HEK293 (cell line): ENCODE results near the gene ADAM19.

Source experiments
- CTCF ChIA-PET: fragments of 350-600 bp; formaldehyde crosslinking; extraction: SDS; loops from one replicate; lab custom pipeline; 2021; ENCODE audit warnings: antibody characterized with exemption; lab: Yijun Ruan, JAX
- POLR2A ChIA-PET: fragments of 300-600 bp; formaldehyde crosslinking; extraction: SDS; loops from one replicate; lab custom pipeline; 2020; ENCODE audit warnings: antibody characterized with exemption, inconsistent platforms; lab: Yijun Ruan, JAX
- H3K27ac ChIP-seq: fragments of 200-500 bp; sonication (Bioruptor generic); 2 replicates; pipeline ENCODE4 v1.5.1; 2014; ENCODE audit warnings: low read depth, low read length, control low read depth, inconsistent platforms; ENCODE audit errors: extremely low read depth
- H3K36me3 ChIP-seq, 2 experiments: fragments of 200-500 bp in 1 of 2; sonication (Bioruptor generic) in 1 of 2; 1 replicate in 1 of 2; 2 replicates in 1 of 2; pipeline ENCODE4 v1.5.1; 2014 to 2017; ENCODE audit warnings: inconsistent platforms in 2 of 2, low read length in 2 of 2; ENCODE audit not compliant: control insufficient read depth in 2 of 2, insufficient read depth in 1 of 2
- H3K4me1 ChIP-seq: fragments of 200-500 bp; sonication (Bioruptor generic); 2 replicates; pipeline ENCODE4 v1.5.1; 2014; ENCODE audit warnings: mild to moderate bottlenecking, low read length, inconsistent platforms; ENCODE audit not compliant: control insufficient read depth, insufficient read depth
- H3K4me3 ChIP-seq: 2 replicates; pipeline ENCODE4 v1.5.1; 2011; ENCODE audit warnings: low read depth, mild to moderate bottlenecking, control low read depth, low read length, moderate library complexity
- H3K9me3 ChIP-seq: fragments of 200-500 bp; sonication (Bioruptor generic); 2 replicates; pipeline ENCODE4 v1.5.1; 2014; ENCODE audit warnings: low read depth, low read length, inconsistent platforms; ENCODE audit not compliant: control insufficient read depth, insufficient read depth
- MEIS1 ChIP-seq: sonication (generic); formaldehyde crosslinking; IDR thresholded peaks from 2 replicates; pipeline ENCODE4 v1.8.1; 2022; ENCODE audit warnings: missing genetic modification reagents, mild to moderate bottlenecking, borderline replicate concordance
- ZBTB1 ChIP-seq: fragments of 450-650 bp; formaldehyde crosslinking; IDR thresholded peaks from 2 replicates; pipeline ENCODE4 v1.5.1; 2016; ENCODE audit warnings: missing biosample characterization, missing genetic modification characterization
- ZIC2 ChIP-seq: fragments of 450-650 bp; formaldehyde crosslinking; IDR thresholded peaks from 2 replicates; pipeline ENCODE4 v1.5.1; 2016; ENCODE audit warnings: missing biosample characterization, missing genetic modification characterization
- ZNF10 ChIP-seq: fragments of 450-650 bp; formaldehyde crosslinking; IDR thresholded peaks from 2 replicates; pipeline ENCODE4 v1.5.1; 2017; ENCODE audit warnings: missing biosample characterization, missing genetic modification characterization
- ZNF140 ChIP-seq: fragments of 450-650 bp; formaldehyde crosslinking; IDR thresholded peaks from 2 replicates; pipeline ENCODE4 v1.5.1; 2016; ENCODE audit warnings: missing biosample characterization, missing genetic modification characterization
- ZNF146 ChIP-seq: fragments of 450-650 bp; formaldehyde crosslinking; IDR thresholded peaks from 2 replicates; pipeline ENCODE4 v1.5.1; 2016; ENCODE audit warnings: missing biosample characterization, missing genetic modification characterization
- ZNF155 ChIP-seq: fragments of 450-650 bp; formaldehyde crosslinking; IDR thresholded peaks from 2 replicates; pipeline ENCODE4 v1.5.1; 2016; ENCODE audit warnings: missing biosample characterization, missing genetic modification characterization
- ZNF37A ChIP-seq: fragments of 450-650 bp; IDR thresholded peaks from 2 replicates; pipeline ENCODE4 v1.5.1; 2018; ENCODE audit warnings: missing biosample characterization, missing genetic modification characterization
- ZNF548 ChIP-seq: fragments of 450-650 bp; formaldehyde crosslinking; IDR thresholded peaks from 2 replicates; pipeline ENCODE4 v1.5.1; 2016; ENCODE audit warnings: missing biosample characterization, missing genetic modification characterization
- ZNF623 ChIP-seq: fragments of 450-650 bp; formaldehyde crosslinking; IDR thresholded peaks from 2 replicates; pipeline ENCODE4 v1.5.1; 2016; ENCODE audit warnings: missing biosample characterization, missing genetic modification characterization
- ZNF701 ChIP-seq: fragments of 450-650 bp; formaldehyde crosslinking; IDR thresholded peaks from 2 replicates; pipeline ENCODE4 v1.5.1; 2016; ENCODE audit warnings: missing biosample characterization, missing genetic modification characterization
- ZNF707 ChIP-seq: fragments of 450-650 bp; formaldehyde crosslinking; IDR thresholded peaks from 2 replicates; pipeline ENCODE4 v1.5.1; 2016; ENCODE audit warnings: missing biosample characterization, missing genetic modification characterization
- TF ChIP-seq, protein P1 (sequence below): fragments of 450-650 bp; formaldehyde crosslinking; IDR thresholded peaks from 2 replicates; pipeline ENCODE4 v1.5.1; 2017; ENCODE audit warnings: missing biosample characterization, missing genetic modification characterization
- TF ChIP-seq, protein P2 (sequence below): fragments of 450-650 bp; formaldehyde crosslinking; conservative IDR thresholded peaks from 2 replicates; pipeline ENCODE4 v1.5.1; 2016; ENCODE audit warnings: low read depth, missing biosample characterization, missing genetic modification characterization
- TF ChIP-seq, protein P3 (sequence below): fragments of 450-650 bp; formaldehyde crosslinking; IDR thresholded peaks from 2 replicates; pipeline ENCODE4 v1.5.1; 2016; ENCODE audit warnings: missing biosample characterization, missing genetic modification characterization, borderline replicate concordance

The ADAM19 gene

DNA sequence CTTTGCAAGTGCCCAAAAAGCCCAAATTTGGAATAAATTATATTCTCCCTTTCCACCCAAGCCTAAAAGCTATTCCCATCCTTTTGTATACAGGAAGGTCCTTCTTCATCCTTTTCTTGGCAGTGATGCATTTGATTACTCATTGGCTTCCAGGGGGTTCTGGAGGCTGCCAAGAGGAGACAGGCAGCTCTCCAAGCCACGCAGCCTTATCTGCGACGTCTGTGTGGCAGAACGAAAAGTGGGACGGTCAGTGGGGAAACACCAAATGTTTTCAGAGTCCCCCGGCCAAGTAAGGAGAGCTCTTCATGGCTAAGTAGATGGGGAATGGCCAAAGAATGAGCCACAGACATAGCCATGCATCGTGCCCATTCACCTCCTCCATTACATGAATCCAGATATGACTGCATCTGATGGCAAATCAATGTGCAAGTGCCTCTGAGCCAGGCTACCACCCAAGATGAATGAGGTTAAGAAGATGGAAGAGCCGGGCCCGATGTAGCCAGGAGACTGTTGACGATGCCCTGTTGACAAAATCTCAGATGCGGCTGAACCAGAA lies 12.1 kb downstream of the ADAM19 start:
- Histone ChIP-seq H3K4me1 (no peaks in the 10 kb centered on the region), H3K27ac (no peak overlapping the region), H3K9me3 (no peaks in the 10 kb centered on the region), H3K4me3 (no peak overlapping the region), H3K36me3 (no peaks in the 10 kb centered on the region)
- TF ChIP-seq ZNF701 (tag by site-specific recombination) (no peak), ZNF140 (tag by site-specific recombination) (no peak), ZNF10 (tag by site-specific recombination) (no peak), ZNF707 (tag by site-specific recombination) (no peak), ZNF37A (tag by site-specific recombination) (no peak), ZBTB1 (tag by site-specific recombination) (no peak), ZIC2 (tag by site-specific recombination) (no peak), ZNF623 (tag by site-specific recombination) (no peak), MEIS1 (CRISPR knock-in tag) (no peak), ZNF548 (tag by site-specific recombination) (no peak), ZNF146 (tag by site-specific recombination) (no peak), ZNF155 (tag by site-specific recombination) (no peak)
- TF ChIP-seq, protein P1, sequence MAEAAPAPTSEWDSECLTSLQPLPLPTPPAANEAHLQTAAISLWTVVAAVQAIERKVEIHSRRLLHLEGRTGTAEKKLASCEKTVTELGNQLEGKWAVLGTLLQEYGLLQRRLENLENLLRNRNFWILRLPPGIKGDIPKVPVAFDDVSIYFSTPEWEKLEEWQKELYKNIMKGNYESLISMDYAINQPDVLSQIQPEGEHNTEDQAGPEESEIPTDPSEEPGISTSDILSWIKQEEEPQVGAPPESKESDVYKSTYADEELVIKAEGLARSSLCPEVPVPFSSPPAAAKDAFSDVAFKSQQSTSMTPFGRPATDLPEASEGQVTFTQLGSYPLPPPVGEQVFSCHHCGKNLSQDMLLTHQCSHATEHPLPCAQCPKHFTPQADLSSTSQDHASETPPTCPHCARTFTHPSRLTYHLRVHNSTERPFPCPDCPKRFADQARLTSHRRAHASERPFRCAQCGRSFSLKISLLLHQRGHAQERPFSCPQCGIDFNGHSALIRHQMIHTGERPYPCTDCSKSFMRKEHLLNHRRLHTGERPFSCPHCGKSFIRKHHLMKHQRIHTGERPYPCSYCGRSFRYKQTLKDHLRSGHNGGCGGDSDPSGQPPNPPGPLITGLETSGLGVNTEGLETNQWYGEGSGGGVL = no peak
- TF ChIP-seq, protein P2, sequence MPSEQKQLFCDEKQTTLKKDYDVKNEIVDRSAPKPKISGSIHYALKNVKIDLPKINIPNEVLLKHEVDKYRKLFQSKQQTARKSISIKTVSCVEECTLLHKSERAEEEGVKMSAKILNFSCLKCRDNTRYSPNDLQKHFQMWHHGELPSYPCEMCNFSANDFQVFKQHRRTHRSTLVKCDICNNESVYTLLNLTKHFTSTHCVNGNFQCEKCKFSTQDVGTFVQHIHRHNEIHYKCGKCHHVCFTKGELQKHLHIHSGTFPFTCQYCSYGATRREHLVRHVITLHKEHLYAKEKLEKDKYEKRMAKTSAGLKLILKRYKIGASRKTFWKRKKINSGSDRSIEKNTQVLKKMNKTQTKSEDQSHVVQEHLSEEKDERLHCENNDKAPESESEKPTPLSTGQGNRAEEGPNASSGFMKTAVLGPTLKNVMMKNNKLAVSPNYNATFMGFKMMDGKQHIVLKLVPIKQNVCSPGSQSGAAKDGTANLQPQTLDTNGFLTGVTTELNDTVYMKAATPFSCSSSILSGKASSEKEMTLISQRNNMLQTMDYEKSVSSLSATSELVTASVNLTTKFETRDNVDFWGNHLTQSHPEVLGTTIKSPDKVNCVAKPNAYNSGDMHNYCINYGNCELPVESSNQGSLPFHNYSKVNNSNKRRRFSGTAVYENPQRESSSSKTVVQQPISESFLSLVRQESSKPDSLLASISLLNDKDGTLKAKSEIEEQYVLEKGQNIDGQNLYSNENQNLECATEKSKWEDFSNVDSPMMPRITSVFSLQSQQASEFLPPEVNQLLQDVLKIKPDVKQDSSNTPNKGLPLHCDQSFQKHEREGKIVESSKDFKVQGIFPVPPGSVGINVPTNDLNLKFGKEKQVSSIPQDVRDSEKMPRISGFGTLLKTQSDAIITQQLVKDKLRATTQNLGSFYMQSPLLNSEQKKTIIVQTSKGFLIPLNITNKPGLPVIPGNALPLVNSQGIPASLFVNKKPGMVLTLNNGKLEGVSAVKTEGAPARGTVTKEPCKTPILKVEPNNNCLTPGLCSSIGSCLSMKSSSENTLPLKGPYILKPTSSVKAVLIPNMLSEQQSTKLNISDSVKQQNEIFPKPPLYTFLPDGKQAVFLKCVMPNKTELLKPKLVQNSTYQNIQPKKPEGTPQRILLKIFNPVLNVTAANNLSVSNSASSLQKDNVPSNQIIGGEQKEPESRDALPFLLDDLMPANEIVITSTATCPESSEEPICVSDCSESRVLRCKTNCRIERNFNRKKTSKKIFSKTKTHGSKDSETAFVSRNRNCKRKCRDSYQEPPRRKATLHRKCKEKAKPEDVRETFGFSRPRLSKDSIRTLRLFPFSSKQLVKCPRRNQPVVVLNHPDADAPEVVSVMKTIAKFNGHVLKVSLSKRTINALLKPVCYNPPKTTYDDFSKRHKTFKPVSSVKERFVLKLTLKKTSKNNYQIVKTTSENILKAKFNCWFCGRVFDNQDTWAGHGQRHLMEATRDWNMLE (tag by site-specific recombination) = no peak
- ChIA-PET POLR2A (no interaction called here), CTCF (no interaction called here)

DNA sequence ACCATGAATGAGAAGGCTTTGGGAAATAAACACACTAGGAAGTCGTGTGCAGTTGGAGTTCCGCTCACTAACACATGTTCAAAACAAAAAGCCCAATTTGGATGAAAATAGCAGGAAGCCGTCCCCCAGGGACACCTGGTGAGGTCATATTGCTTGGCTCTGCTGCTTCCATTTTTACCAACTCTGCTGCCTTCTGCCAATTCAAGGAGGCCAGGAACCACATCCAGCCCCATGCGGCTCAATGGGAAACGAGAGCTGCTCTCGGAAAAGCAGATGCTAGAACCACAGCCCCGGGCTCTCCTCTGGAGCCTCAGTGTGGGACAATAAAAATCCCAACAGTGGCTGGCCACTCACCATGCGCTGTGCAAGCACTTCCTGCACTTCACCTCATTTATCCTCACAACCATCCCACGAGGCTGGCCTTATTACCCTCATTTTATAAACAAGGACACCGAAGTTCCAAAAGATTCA lies 13.4 kb downstream of the ADAM19 start:
- no peaks in the 10 kb centered on the region for H3K36me3 ChIP-seq

More for the DNA sequence above, 13.4 kb downstream of the ADAM19 start:
- H3K27ac ChIP-seq = no peak overlapping the region
- ChIA-PET CTCF (interaction anchor here (0.6 kb wide), 1 partner anchor 15 kb away, joined by 4 read pairs; no protein-coding TSS in a partner anchor), POLR2A (no interaction called here)
- TF ChIP-seq ZIC2 (tag by site-specific recombination) = peak; percentile 51
- TF ChIP-seq, protein P3, sequence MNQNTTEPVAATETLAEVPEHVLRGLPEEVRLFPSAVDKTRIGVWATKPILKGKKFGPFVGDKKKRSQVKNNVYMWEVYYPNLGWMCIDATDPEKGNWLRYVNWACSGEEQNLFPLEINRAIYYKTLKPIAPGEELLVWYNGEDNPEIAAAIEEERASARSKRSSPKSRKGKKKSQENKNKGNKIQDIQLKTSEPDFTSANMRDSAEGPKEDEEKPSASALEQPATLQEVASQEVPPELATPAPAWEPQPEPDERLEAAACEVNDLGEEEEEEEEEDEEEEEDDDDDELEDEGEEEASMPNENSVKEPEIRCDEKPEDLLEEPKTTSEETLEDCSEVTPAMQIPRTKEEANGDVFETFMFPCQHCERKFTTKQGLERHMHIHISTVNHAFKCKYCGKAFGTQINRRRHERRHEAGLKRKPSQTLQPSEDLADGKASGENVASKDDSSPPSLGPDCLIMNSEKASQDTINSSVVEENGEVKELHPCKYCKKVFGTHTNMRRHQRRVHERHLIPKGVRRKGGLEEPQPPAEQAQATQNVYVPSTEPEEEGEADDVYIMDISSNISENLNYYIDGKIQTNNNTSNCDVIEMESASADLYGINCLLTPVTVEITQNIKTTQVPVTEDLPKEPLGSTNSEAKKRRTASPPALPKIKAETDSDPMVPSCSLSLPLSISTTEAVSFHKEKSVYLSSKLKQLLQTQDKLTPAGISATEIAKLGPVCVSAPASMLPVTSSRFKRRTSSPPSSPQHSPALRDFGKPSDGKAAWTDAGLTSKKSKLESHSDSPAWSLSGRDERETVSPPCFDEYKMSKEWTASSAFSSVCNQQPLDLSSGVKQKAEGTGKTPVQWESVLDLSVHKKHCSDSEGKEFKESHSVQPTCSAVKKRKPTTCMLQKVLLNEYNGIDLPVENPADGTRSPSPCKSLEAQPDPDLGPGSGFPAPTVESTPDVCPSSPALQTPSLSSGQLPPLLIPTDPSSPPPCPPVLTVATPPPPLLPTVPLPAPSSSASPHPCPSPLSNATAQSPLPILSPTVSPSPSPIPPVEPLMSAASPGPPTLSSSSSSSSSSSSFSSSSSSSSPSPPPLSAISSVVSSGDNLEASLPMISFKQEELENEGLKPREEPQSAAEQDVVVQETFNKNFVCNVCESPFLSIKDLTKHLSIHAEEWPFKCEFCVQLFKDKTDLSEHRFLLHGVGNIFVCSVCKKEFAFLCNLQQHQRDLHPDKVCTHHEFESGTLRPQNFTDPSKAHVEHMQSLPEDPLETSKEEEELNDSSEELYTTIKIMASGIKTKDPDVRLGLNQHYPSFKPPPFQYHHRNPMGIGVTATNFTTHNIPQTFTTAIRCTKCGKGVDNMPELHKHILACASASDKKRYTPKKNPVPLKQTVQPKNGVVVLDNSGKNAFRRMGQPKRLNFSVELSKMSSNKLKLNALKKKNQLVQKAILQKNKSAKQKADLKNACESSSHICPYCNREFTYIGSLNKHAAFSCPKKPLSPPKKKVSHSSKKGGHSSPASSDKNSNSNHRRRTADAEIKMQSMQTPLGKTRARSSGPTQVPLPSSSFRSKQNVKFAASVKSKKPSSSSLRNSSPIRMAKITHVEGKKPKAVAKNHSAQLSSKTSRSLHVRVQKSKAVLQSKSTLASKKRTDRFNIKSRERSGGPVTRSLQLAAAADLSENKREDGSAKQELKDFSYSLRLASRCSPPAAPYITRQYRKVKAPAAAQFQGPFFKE (tag by site-specific recombination) = no peak
- no peaks in the 10 kb centered on the region for H3K9me3 ChIP-seq
- no peak overlapping the region for H3K4me3 ChIP-seq
- no peaks in the 10 kb centered on the region for H3K4me1 ChIP-seq
